ENCODE results near the gene RCHY1. TPM values are rescaled to one million over a fixed set of nuclear protein-coding genes. Genes with fewer than 3 reads are reported as not detected.

The RCHY1 gene
- total RNA-seq, result 10 to 100 TPM; 18.7 to 54.2 (median 32.7) TPM
- 10 to 100 TPM in 2 of 3 donors, 1 to 10 TPM in 1; 7.4 to 52.7 (median 15.3) TPM for polyA plus RNA-seq
- long read RNA-seq, donor 1, full-length matches to known transcripts, result 8 of 8 reads
- long read RNA-seq, donor 1, partial matches to known transcripts, result 0 of 8 reads
- long read RNA-seq, donor 1, other reads (novel, unspliced or antisense), result 0 of 8 reads
- long read RNA-seq, donor 2, full-length matches to known transcripts, result 6 of 6 reads
- long read RNA-seq, donor 2, partial matches to known transcripts, result 0 of 6 reads
- long read RNA-seq, donor 2, other reads (novel, unspliced or antisense), result 0 of 6 reads
- long read RNA-seq, donor 3, full-length matches to known transcripts, result 14 of 14 reads
- long read RNA-seq, donor 3, partial matches to known transcripts, result 0 of 14 reads
- long read RNA-seq, donor 3, other reads (novel, unspliced or antisense), result 0 of 14 reads
- long read RNA-seq, donor 4, full-length matches to known transcripts, result 28 of 32 reads
- long read RNA-seq, donor 4, partial matches to known transcripts, result 0 of 32 reads
- long read RNA-seq, donor 4, other reads (novel, unspliced or antisense), result 4 of 32 reads
- long read RNA-seq, donor 5, full-length matches to known transcripts, result 33 of 39 reads
- long read RNA-seq, donor 5, partial matches to known transcripts, result 0 of 39 reads
- long read RNA-seq, donor 5, other reads (novel, unspliced or antisense), result 6 of 39 reads
- long read RNA-seq, donor 6, full-length matches to known transcripts, result 8 of 11 reads
- long read RNA-seq, donor 6, partial matches to known transcripts, result 1 of 11 reads
- long read RNA-seq, donor 6, other reads (novel, unspliced or antisense), result 2 of 11 reads
- long read RNA-seq, donor 7, full-length matches to known transcripts, result 5 of 5 reads
- long read RNA-seq, donor 7, partial matches to known transcripts, result 0 of 5 reads
- long read RNA-seq, donor 7, other reads (novel, unspliced or antisense), result 0 of 5 reads
- long read RNA-seq, donor 8, full-length matches to known transcripts, result 13 of 13 reads
- long read RNA-seq, donor 8, partial matches to known transcripts, result 0 of 13 reads
- long read RNA-seq, donor 8, other reads (novel, unspliced or antisense), result 0 of 13 reads
- long read RNA-seq, donor 9, full-length matches to known transcripts, result 5 of 5 reads
- long read RNA-seq, donor 9, partial matches to known transcripts, result 0 of 5 reads
- long read RNA-seq, donor 9, other reads (novel, unspliced or antisense), result 0 of 5 reads
- long read RNA-seq, donor 10, full-length matches to known transcripts, result 5 of 5 reads
- long read RNA-seq, donor 10, partial matches to known transcripts, result 0 of 5 reads
- long read RNA-seq, donor 10, other reads (novel, unspliced or antisense), result 0 of 5 reads

GRCh38 chr4:75514131-75514948 lies at the start of gene RCHY1, which contains the start of gene THAP6:
Gene RCHY1 (minus strand): TSS chr4:75514403. CDS start chr4:75514286, 117 bp downstream.
Gene THAP6 (plus strand): TSS chr4:75514473. CDS start chr4:75515453, 980 bp downstream.
- H3K27me3 ChIP-seq, result no peaks in the 10 kb centered on the region
- H3K4me3 ChIP-seq, result peak within 1 kb of the TSS; percentile 44 to 85 (median 72)
- peak; percentile 95 to 98 (median 98) for DNase-seq
- WGBS, 4 donors, result 0 to 1% (median 1%) methylated on average over 21 to 61 of the region's 61 CpGs
- intact Hi-C loops (cut with DNase I), result no loop called here
- peaks cover 27 to 51% of the 10 kb centered on the region in 2 donors for H3K4me1 ChIP-seq (replicated peaks in 1 of 2)
- peak within 1 kb of the TSS; percentile 84 to 99 (median 94) for H3K27ac ChIP-seq
- H3K36me3 ChIP-seq (replicated peaks in 1 of 2), result peaks cover 0 to 23% of the 10 kb centered on the region in 2 donors
- no peaks in the 10 kb centered on the region for H3K9me3 ChIP-seq (replicated peaks in 1 of 3)
- TF ChIP-seq POLR2A (IDR thresholded peaks at IDR 0.05), result peak; percentile 82 to 92
- peak in 3 of 6 experiments; percentile 6 to 26 (median 22) for TF ChIP-seq CTCF (IDR thresholded peaks at IDR 0.05)

- Histone ChIP-seq H3K4me1 (replicated peaks in 1 of 2) (no peaks in the 10 kb centered on the region), H3K4me3 (no peak overlapping the region), H3K9me3 (replicated peaks in 1 of 3) (no peaks in the 10 kb centered on the region), H3K36me3 (replicated peaks in 1 of 2) (no peaks in the 10 kb centered on the region), H3K27ac (no peak overlapping the region), H3K27me3 (no peaks in the 10 kb centered on the region)
- intact Hi-C loops (cut with DNase I), result no loop called here
- WGBS, 4 donors, result 63 to 72% (median 68%) methylated on average over 8 of the region's 8 CpGs
- no peak for DNase-seq
- TF ChIP-seq CTCF (IDR thresholded peaks at IDR 0.05) (no peak), POLR2A (IDR thresholded peaks at IDR 0.05) (no peak)
Measured at GRCh38 chr4:75561789-75562188, 47.6 kb upstream of the RCHY1 start.

GRCh38 chr4:75557696-75558095 lies 43.5 kb upstream of the RCHY1 start:
- 72 to 88% (median 81%) methylated on average over 8 of the region's 8 CpGs for WGBS, 4 donors
- Histone ChIP-seq H3K4me1 (replicated peaks in 1 of 2) (no peaks in the 10 kb centered on the region), H3K36me3 (replicated peaks in 1 of 2) (no peaks in the 10 kb centered on the region), H3K27ac (no peak overlapping the region), H3K4me3 (no peak overlapping the region), H3K27me3 (no peaks in the 10 kb centered on the region), H3K9me3 (replicated peaks in 1 of 3) (no peaks in the 10 kb centered on the region)
- DNase-seq, result no peak
- intact Hi-C loops (cut with DNase I), result no loop called here
- TF ChIP-seq CTCF (IDR thresholded peaks at IDR 0.05) (no peak), POLR2A (IDR thresholded peaks at IDR 0.05) (no peak)
